Natural killer cell (primary cell): ENCODE data around the gene VSNL1. TPM values are rescaled to one million over a fixed set of nuclear protein-coding genes. Genes with fewer than 3 reads are reported as not detected.

Experiments
- ATAC-seq, 3 donors: fragments of 150-1000 bp in 2 of 3; fragments of 200-7000 bp in 1 of 3; cut with Tn5 transposase; 1 replicate in 1 of 3; 2 replicates in 2 of 3; pipeline ENCODE4 v1.10.0; 2021; ENCODE audit warnings: mild to moderate bottlenecking in 2 of 3, moderate library complexity in 2 of 3
- DNase-seq, 2 donors: peaks; one replicate each; pipeline versions ENCODE4 v3.0.0 to v3.0.0-alpha.2; 2013 to 2021; ENCODE audit warnings: mixed read lengths in 1 of 2
- H3K27ac ChIP-seq: one replicate; pipeline ENCODE4 v1.5.1; 2013; ENCODE audit warnings: mild to moderate bottlenecking, low read length
- H3K27me3 ChIP-seq: one replicate; pipeline ENCODE4 v1.6.1; 2013; ENCODE audit warnings: low read length; ENCODE audit not compliant: control insufficient read depth, insufficient read depth
- H3K36me3 ChIP-seq: one replicate; pipeline ENCODE4 v1.6.1; 2013; ENCODE audit warnings: low read length; ENCODE audit not compliant: control insufficient read depth, insufficient read depth
- H3K4me1 ChIP-seq: one replicate; pipeline ENCODE4 v1.6.1; 2013; ENCODE audit warnings: low read length; ENCODE audit not compliant: control insufficient read depth, insufficient read depth
- H3K4me3 ChIP-seq: one replicate; pipeline ENCODE4 v1.5.1; 2013; ENCODE audit warnings: low read length
- H3K9me3 ChIP-seq: one replicate; pipeline ENCODE4 v1.6.1; 2013; ENCODE audit warnings: low read length; ENCODE audit not compliant: control insufficient read depth, insufficient read depth
- H3K27ac Mint-ChIP-seq, 2 donors: one replicate each; pipeline ENCODE4 v1.8.0; 2022; ENCODE audit warnings: mild to moderate bottlenecking in 2 of 2, mixed read lengths in 2 of 2, moderate library complexity in 1 of 2
- H3K27me3 Mint-ChIP-seq, 2 donors: one replicate each; pipeline ENCODE4 v1.8.0; 2022; ENCODE audit warnings: low read depth in 2 of 2, mixed read lengths in 2 of 2
- H3K36me3 Mint-ChIP-seq: one replicate; pipeline ENCODE4 v1.8.0; 2022; ENCODE audit warnings: mixed read lengths
- H3K4me1 Mint-ChIP-seq, 2 donors: one replicate each; pipeline ENCODE4 v1.8.0; 2022; ENCODE audit warnings: mixed read lengths in 2 of 2
- H3K4me3 Mint-ChIP-seq: one replicate; pipeline ENCODE4 v1.8.0; 2022; ENCODE audit warnings: mild to moderate bottlenecking, moderate library complexity, mixed read lengths
- H3K9me3 Mint-ChIP-seq, 2 donors: one replicate each; pipeline ENCODE4 v1.8.0; 2022; ENCODE audit warnings: mixed read lengths in 2 of 2
- CTCF ChIP-seq: fragments of 200-600 bp; IDR thresholded peaks from one replicate; pipeline ENCODE4 v1.8.0; 2022; ENCODE audit warnings: antibody characterized with exemption
- WGBS: methylation state at CpG from one replicate; pipeline ENCODE4 v1.1.7; 2013; ENCODE audit warnings: missing lambda C conversion rate; ENCODE audit not compliant: insufficient coverage; 5-methylcytosine and 5-hydroxymethylcytosine counted together
- intact Hi-C: fragments of 100-400 bp; cut with micrococcal nuclease; formaldehyde crosslinking; loops from one replicate; pipeline ENCODE4 v1.14.2; 2022
- total RNA-seq, 4 donors: library from RNA; stranded (reverse); fragments of 120-200 nt in 1 of 4; gene quantifications; one replicate each; pipeline versions ENCODE4 v1.2.3 to v1.2.4, GENCODE V29; 2013 to 2022

VSNL1 gene
- total RNA-seq, 3 donors from 2014 or later (not counting 1 experiment from before 2014, with no cell fraction given) = not detected

GRCh38 chr2:17617955-17618354 is 77.5 kb downstream of the VSNL1 start:
- intact Hi-C loops = no loop called here
- no peaks in the 10 kb centered on the region for H3K36me3 ChIP-seq
- no peaks in the 10 kb centered on the region for H3K9me3 Mint-ChIP-seq
- H3K4me3 Mint-ChIP-seq = no peak overlapping the region
- H3K9me3 ChIP-seq = no peaks in the 10 kb centered on the region
- WGBS = 92% methylated on average over 1 of the region's 1 CpG
- H3K4me3 ChIP-seq = no peak overlapping the region
- TF ChIP-seq CTCF = no peak
- no peaks in the 10 kb centered on the region for H3K27me3 ChIP-seq
- ATAC-seq (no peak), DNase-seq (no peak)
- H3K4me1 Mint-ChIP-seq = no peaks in the 10 kb centered on the region
- no peak overlapping the region for H3K27ac ChIP-seq
- H3K27me3 Mint-ChIP-seq = peaks cover 6 to 10% of the 10 kb centered on the region in 2 donors
- H3K36me3 Mint-ChIP-seq = no peaks in the 10 kb centered on the region
- no peaks in the 10 kb centered on the region for H3K4me1 ChIP-seq
- no peak overlapping the region for H3K27ac Mint-ChIP-seq

- 84% methylated on average over 5 of the region's 6 CpGs for WGBS
- Mint-ChIP-seq H3K4me3 (no peak overlapping the region), H3K4me1 (no peaks in the 10 kb centered on the region), H3K27ac (no peak overlapping the region), H3K36me3 (no peaks in the 10 kb centered on the region), H3K9me3 (no peaks in the 10 kb centered on the region), H3K27me3 (peaks cover 3 to 15% of the 10 kb centered on the region in 2 donors)
- no peak overlapping the region for H3K4me3 ChIP-seq
- H3K27ac ChIP-seq = no peak overlapping the region
- no peaks in the 10 kb centered on the region for H3K4me1 ChIP-seq
- ATAC-seq (no peak), DNase-seq (no peak)
- H3K27me3 ChIP-seq = no peaks in the 10 kb centered on the region
- no peaks in the 10 kb centered on the region for H3K9me3 ChIP-seq
- intact Hi-C loops = no loop called here
- no peaks in the 10 kb centered on the region for H3K36me3 ChIP-seq
- no peak for TF ChIP-seq CTCF
Measured at GRCh38 chr2:17620280-17620679, 79.8 kb downstream of the VSNL1 start.

- no peak overlapping the region for H3K4me3 Mint-ChIP-seq
Measured at GRCh38 chr2:17620841-17621240, 80.3 kb downstream of the VSNL1 start.

More at GRCh38 chr2:17620841-17621240, 80.3 kb downstream of the VSNL1 start:
- Histone ChIP-seq H3K27ac (no peak overlapping the region), H3K27me3 (no peaks in the 10 kb centered on the region), H3K9me3 (no peaks in the 10 kb centered on the region), H3K4me3 (no peak overlapping the region), H3K36me3 (no peaks in the 10 kb centered on the region), H3K4me1 (no peaks in the 10 kb centered on the region)
- DNase-seq (no peak), ATAC-seq (no peak)
- H3K4me1 Mint-ChIP-seq = no peaks in the 10 kb centered on the region
- peaks cover 3 to 15% of the 10 kb centered on the region in 2 donors for H3K27me3 Mint-ChIP-seq
- intact Hi-C loops = no loop called here
- H3K27ac Mint-ChIP-seq = no peak overlapping the region
- TF ChIP-seq CTCF = no peak
- no peaks in the 10 kb centered on the region for H3K9me3 Mint-ChIP-seq
- no peaks in the 10 kb centered on the region for H3K36me3 Mint-ChIP-seq
